Suprapubic skin (tissue), 4 donors: Measurements from ENCODE around the gene ANKRA2. TPM values are rescaled to one million over a fixed set of nuclear protein-coding genes. Genes with fewer than 3 reads are reported as not detected.

ENCODE experiments used
- DNase-seq, 2 donors: peaks; one replicate each; pipeline ENCODE4 v3.0.0-alpha.2; 2019; ENCODE audit warnings: low spot score in 2 of 2
- H3K27ac ChIP-seq: fragments of 200-600 bp; sonication (generic); one replicate; pipeline ENCODE4 v1.5.1; 2019
- H3K27me3 ChIP-seq: fragments of 200-600 bp; sonication (generic); one replicate; pipeline ENCODE4 v1.5.1; 2019
- H3K36me3 ChIP-seq: fragments of 200-600 bp; sonication (generic); one replicate; pipeline ENCODE4 v1.5.1; 2019
- H3K4me1 ChIP-seq: fragments of 200-600 bp; sonication (generic); one replicate; pipeline ENCODE4 v1.5.1; 2019
- H3K4me3 ChIP-seq: fragments of 200-600 bp; sonication (generic); one replicate; pipeline ENCODE4 v1.5.1; 2019; ENCODE audit warnings: mild to moderate bottlenecking
- H3K9me3 ChIP-seq: fragments of 200-600 bp; sonication (generic); one replicate; pipeline ENCODE4 v1.5.1; 2019
- EP300 ChIP-seq: sonication (generic); formaldehyde crosslinking; IDR thresholded peaks from one replicate; pipeline ENCODE4 v1.6.1; 2017; ENCODE audit warnings: antibody characterized with exemption
- POLR2A ChIP-seq, 2 donors: fragments of 450-650 bp; IDR thresholded peaks; one replicate each; pipeline ENCODE4 v1.6.1; 2017; ENCODE audit warnings: antibody characterized with exemption in 2 of 2, mild to moderate bottlenecking in 2 of 2, moderate library complexity in 2 of 2
- POLR2AphosphoS5 ChIP-seq, 3 donors: sonication (generic); formaldehyde crosslinking; IDR thresholded peaks; one replicate each; pipeline ENCODE4 v1.6.1; 2017; ENCODE audit warnings: antibody characterized with exemption in 3 of 3
- whole genome bisulfite sequencing: methylation state at CpG from one replicate; pipeline ENCODE4 v1.1.5; 2018; 5-methylcytosine and 5-hydroxymethylcytosine counted together
- total RNA-seq, 4 donors: library from RNA; depleted of rRNA; stranded (reverse); fragments of >200 nt; gene quantifications; one replicate each; pipeline ENCODE4 v1.1.0, GENCODE V29; 2016
- TF ChIP-seq, protein P1 (sequence below), 2 donors: fragments of 200-600 bp in 1 of 2; fragments of 450-650 bp in 1 of 2; sonication (generic) in 1 of 2; IDR thresholded peaks; one replicate each; pipeline ENCODE4 v1.5.1; 2016 to 2019; ENCODE audit warnings: antibody characterized with exemption in 2 of 2, mild to moderate bottlenecking in 1 of 2, moderate library complexity in 1 of 2

Gene ANKRA2
- total RNA-seq, 4 donors from 2014 or later: 18.8 to 57.9 (median 20.9) TPM

DNA sequence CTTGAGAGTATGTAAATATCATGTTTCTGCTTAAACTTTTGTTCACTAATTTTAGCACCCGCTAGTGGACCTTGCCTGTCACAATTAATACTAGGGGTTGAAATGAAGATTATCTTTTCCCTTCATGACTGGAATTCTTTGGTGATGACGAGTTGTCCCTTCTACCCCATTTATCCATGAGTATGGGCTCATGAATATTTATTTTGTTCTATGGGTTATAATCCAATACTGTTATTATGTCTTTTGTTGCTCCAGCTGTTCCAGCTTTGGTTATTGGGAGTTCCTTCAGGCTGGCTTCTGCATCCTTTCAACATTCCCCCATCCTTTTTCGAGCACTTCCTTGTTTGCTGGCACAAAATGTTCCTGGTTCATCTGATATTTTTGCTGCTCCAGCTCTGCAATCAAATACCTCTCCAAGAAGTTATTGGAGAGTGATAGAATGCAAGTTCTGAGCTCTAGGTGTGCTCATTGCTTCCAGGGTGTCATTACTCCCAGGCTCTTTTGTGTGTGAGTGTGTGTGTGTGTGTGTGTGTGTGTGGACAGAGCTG, 40.8 kb upstream of the ANKRA2 start:
- Histone ChIP-seq H3K27ac (no peak overlapping the region), H3K9me3 (no peaks in the 10 kb centered on the region), H3K4me3 (no peak overlapping the region), H3K36me3 (no peaks in the 10 kb centered on the region), H3K4me1 (peaks cover 11% of the 10 kb centered on the region), H3K27me3 (peaks cover 3% of the 10 kb centered on the region)
- DNase-seq: no peak
- 40% methylated on average over 3 of the region's 3 CpGs for WGBS
- TF ChIP-seq, protein P1, sequence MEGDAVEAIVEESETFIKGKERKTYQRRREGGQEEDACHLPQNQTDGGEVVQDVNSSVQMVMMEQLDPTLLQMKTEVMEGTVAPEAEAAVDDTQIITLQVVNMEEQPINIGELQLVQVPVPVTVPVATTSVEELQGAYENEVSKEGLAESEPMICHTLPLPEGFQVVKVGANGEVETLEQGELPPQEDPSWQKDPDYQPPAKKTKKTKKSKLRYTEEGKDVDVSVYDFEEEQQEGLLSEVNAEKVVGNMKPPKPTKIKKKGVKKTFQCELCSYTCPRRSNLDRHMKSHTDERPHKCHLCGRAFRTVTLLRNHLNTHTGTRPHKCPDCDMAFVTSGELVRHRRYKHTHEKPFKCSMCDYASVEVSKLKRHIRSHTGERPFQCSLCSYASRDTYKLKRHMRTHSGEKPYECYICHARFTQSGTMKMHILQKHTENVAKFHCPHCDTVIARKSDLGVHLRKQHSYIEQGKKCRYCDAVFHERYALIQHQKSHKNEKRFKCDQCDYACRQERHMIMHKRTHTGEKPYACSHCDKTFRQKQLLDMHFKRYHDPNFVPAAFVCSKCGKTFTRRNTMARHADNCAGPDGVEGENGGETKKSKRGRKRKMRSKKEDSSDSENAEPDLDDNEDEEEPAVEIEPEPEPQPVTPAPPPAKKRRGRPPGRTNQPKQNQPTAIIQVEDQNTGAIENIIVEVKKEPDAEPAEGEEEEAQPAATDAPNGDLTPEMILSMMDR (IDR thresholded peaks at IDR 0.05): no peak
- TF ChIP-seq EP300 (no peak), POLR2A (IDR thresholded peaks at IDR 0.05) (no peak), POLR2AphosphoS5 (IDR thresholded peaks at IDR 0.05) (no peak)

- 47% methylated on average over 8 of the region's 8 CpGs for WGBS
- Histone ChIP-seq H3K4me3 (no peak overlapping the region), H3K9me3 (no peaks in the 10 kb centered on the region), H3K4me1 (peaks cover 11% of the 10 kb centered on the region), H3K27me3 (peaks cover 3% of the 10 kb centered on the region), H3K36me3 (no peaks in the 10 kb centered on the region), H3K27ac (no peak overlapping the region)
- TF ChIP-seq, protein P1 (IDR thresholded peaks at IDR 0.05): no peak
- TF ChIP-seq POLR2A (IDR thresholded peaks at IDR 0.05) (no peak), POLR2AphosphoS5 (IDR thresholded peaks at IDR 0.05) (no peak), EP300 (no peak)
- DNase-seq: no peak
Measured at GRCh38 chr5:73605223-73606087, 40.0 kb upstream of the ANKRA2 start.

DNA sequence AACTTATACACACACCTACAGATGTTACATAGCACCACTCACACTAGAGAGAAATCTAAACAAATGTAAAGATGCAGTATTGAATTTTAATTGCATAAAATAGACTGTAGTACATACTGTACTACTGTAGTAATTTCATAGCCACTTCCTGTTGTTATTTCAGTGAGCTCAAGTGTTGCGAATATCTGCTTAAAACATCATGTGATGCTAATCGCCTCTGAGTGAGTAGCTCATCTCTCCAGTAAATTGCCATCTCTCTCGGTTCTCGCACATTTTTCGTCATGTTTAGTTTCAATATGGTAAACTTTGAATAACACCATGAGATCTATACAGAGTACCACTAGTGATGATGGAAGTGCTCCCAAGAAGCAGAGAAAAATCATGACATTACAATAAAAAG, 38.6 kb upstream of the ANKRA2 start:
- peaks cover 3% of the 10 kb centered on the region for H3K27me3 ChIP-seq
- H3K36me3 ChIP-seq: no peaks in the 10 kb centered on the region
- H3K4me1 ChIP-seq: peaks cover 11% of the 10 kb centered on the region
- TF ChIP-seq POLR2A (IDR thresholded peaks at IDR 0.05) (no peak), POLR2AphosphoS5 (IDR thresholded peaks at IDR 0.05) (no peak), EP300 (no peak)
- TF ChIP-seq, protein P1 (IDR thresholded peaks at IDR 0.05): no peak
- no peak for DNase-seq
- no peak overlapping the region for H3K4me3 ChIP-seq
- WGBS: 86% methylated on average over 5 of the region's 5 CpGs
- no peak overlapping the region for H3K27ac ChIP-seq
- no peaks in the 10 kb centered on the region for H3K9me3 ChIP-seq

DNA sequence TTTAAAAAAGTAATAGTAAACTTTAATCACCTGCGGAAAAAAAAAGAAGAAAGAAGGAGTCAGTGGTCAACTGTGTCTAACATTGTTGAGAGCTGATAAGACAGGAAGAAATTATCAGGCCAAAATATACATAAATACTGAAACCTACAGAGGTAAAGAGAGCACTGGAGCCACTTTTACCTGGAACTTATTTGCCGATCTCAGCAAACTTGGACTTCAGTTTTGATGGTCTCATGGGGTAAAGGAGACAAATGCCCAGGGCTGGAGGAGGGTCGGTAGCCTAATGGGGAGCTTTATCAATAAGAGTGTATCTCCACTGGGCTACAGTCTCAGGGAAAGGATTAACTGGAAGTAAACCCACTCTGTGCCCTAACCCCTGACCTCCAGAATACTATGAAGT, 33.9 kb upstream of the ANKRA2 start:
- WGBS: 93% methylated on average over 3 of the region's 3 CpGs
- no peak for DNase-seq
- H3K9me3 ChIP-seq: no peaks in the 10 kb centered on the region
- H3K36me3 ChIP-seq: no peaks in the 10 kb centered on the region
- no peak overlapping the region for H3K27ac ChIP-seq
- H3K4me1 ChIP-seq: no peaks in the 10 kb centered on the region
- TF ChIP-seq POLR2AphosphoS5 (IDR thresholded peaks at IDR 0.05): no peak
- no peak overlapping the region for H3K4me3 ChIP-seq
- peaks cover 3% of the 10 kb centered on the region for H3K27me3 ChIP-seq

DNA sequence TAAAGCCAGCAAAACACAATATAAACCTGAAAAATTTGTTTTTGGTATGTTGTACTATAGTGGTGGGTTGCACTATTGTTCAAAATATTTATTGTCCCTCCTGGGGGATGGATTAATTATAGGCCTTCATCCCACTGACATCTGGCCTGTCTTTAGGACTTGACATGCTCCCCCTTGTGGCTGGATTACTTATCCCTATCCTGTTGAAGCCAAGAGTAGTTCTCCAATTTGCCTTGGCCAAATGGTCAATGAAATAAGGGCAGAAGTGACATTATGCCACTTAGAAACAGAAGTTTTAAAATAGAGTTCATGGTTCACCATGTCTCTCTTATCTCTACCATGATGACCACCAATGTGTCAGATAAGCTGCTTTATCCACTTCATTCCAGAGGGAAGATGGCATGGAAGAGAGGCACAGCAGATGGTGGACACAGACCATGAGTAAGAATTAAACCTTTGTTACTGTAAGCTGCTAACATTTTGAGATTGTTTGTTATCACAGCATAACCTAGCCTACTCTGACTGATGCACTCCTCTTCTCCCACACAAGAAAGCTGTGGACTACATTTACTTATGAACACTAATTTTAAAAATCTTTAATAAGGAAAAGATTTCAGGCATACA, 31.4 kb upstream of the ANKRA2 start:
- Histone ChIP-seq H3K27me3 (no peaks in the 10 kb centered on the region), H3K4me1 (no peaks in the 10 kb centered on the region), H3K4me3 (no peak overlapping the region), H3K27ac (no peak overlapping the region), H3K9me3 (no peaks in the 10 kb centered on the region), H3K36me3 (no peaks in the 10 kb centered on the region)
- TF ChIP-seq POLR2AphosphoS5 (IDR thresholded peaks at IDR 0.05) (no peak), POLR2A (IDR thresholded peaks at IDR 0.05) (no peak), EP300 (no peak)
- TF ChIP-seq, protein P1 (IDR thresholded peaks at IDR 0.05): peak; percentile 14 to 26
- no peak for DNase-seq
